AG09309 (cell line): ENCODE results near the gene MRFAP1.

Experiments used
- DNase-seq: peaks from one replicate; pipeline ENCODE4 v3.0.0-alpha.2; 2010; ENCODE audit warnings: low read depth
- H3K4me3 ChIP-seq: 2 replicates; pipeline ENCODE4 v1.5.1; 2011; ENCODE audit warnings: mild to moderate bottlenecking, low read depth, low read length, moderate library complexity; ENCODE audit not compliant: control insufficient read depth
- TF ChIP-seq, protein P1 (sequence below): IDR thresholded peaks from 2 replicates; pipeline ENCODE4 v1.5.1; 2011; ENCODE audit warnings: mild to moderate bottlenecking, low read depth, low read length, inconsistent platforms; ENCODE audit not compliant: insufficient read depth, control insufficient read depth; ENCODE audit errors: missing control alignments

MRFAP1 gene

DNA sequence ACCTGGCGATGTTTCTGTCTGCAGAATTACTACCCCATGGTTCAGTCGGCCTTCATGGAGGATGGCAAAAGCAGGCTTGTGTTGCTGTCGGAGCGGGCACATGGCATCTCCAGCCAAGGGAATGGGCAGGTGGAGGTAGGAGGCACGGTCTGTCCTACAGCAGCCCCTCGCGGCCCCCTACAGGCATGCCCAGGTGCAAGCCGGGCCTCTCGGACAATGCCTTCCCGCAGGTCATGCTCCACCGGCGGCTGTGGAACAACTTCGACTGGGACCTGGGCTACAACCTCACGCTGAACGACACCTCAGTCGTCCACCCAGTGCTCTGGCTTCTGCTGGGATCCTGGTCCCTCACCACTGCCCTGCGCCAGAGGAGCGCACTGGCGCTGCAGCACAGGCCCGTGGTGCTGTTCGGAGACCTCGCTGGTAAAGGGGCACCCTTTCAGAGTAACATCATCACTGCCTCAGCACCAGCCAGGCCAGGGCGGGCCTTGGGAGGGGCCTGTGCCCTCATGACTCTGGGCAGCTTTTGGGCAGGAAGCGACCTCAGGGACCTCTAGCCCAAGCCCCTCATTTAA is 29.5 kb upstream of the MRFAP1 start:
- TF ChIP-seq, protein P1, sequence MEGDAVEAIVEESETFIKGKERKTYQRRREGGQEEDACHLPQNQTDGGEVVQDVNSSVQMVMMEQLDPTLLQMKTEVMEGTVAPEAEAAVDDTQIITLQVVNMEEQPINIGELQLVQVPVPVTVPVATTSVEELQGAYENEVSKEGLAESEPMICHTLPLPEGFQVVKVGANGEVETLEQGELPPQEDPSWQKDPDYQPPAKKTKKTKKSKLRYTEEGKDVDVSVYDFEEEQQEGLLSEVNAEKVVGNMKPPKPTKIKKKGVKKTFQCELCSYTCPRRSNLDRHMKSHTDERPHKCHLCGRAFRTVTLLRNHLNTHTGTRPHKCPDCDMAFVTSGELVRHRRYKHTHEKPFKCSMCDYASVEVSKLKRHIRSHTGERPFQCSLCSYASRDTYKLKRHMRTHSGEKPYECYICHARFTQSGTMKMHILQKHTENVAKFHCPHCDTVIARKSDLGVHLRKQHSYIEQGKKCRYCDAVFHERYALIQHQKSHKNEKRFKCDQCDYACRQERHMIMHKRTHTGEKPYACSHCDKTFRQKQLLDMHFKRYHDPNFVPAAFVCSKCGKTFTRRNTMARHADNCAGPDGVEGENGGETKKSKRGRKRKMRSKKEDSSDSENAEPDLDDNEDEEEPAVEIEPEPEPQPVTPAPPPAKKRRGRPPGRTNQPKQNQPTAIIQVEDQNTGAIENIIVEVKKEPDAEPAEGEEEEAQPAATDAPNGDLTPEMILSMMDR, result no peak
- no peak for DNase-seq
- no peak overlapping the region for H3K4me3 ChIP-seq

DNA sequence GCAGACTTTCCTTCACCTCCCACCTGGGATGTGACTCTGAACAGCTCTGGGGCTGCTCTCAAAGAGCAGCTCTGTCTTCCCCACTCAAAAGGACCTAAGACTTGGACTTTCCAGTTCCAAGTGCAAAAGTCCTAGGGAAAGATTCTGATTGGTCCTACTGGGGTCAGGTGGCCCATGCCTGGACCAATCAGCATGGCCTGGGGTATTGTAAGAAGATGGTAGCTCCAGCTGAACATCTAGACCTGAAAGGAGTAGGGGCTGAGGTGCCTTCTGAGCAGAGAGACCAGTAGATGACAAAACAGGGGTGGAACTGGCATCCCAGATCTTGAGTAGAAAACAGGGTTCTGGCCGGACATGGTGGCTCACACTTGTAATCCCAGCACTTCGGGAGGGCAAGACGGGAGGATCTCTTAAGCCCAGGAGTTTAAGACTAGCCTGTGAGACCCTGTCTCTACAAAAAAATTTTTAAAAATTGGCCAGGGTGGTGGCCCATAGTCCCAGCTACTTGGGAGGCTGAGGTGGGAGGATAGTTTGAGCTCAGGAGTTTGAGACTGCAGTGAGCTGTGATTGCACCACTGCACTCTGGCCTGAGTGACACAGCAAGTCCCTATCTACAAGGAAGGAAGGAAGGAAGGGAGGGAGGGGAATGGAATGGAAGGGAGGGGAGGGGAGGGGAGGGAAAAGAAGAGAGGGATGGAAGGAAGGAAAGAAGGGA is 27.4 kb upstream of the MRFAP1 start:
- TF ChIP-seq, protein P1, result no peak
- DNase-seq, result no peak
- H3K4me3 ChIP-seq, result no peak overlapping the region

DNA sequence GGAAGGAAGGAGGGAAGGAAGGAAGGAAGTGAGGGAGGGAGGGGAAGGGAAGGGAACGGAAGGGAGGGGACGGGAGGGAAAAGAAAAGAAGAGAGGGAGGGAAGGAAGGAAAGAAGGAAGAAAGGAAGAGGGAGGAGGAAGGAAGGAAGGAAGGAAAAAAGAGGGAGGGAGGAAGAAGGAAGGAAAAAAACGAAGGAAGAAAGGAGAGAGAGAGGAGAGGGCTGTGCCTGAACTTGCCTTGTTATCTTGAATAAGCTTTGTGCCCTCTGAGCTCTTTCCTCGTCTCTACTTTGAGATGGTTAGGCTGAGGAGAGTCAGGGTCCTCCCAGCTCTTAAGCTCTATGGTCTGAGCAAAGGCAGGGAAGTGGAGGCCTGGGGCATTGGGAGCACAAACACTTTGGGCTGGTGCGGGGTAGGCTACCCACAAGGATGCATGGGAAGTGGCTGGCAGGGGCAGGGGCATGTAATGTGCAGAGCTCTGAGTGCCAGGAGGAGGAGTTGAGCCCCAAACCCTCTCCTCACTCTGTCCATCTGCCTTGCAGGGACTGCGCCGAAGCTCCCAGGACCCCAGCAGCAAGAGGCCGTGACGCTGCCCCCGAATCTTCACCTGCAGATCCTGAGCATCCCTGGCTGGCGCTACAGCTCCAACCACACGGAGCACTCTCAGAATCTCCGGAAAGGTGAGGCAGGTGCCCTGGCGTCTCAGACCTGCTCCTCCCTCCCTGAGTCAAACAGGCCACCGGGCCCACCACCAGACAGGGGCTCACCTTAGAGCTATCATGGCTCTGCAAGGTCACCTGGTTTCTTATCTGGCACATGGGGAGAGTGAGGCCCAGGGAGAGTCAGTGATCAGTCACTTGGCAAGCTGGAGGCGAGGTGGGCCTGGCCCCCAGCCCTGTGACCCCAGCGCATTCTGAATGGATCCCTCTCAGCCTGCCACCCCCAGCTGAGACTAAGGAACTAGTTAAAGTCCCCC is 26.5 kb upstream of the MRFAP1 start:
- TF ChIP-seq, protein P1, result no peak
- no peak overlapping the region for H3K4me3 ChIP-seq

DNA sequence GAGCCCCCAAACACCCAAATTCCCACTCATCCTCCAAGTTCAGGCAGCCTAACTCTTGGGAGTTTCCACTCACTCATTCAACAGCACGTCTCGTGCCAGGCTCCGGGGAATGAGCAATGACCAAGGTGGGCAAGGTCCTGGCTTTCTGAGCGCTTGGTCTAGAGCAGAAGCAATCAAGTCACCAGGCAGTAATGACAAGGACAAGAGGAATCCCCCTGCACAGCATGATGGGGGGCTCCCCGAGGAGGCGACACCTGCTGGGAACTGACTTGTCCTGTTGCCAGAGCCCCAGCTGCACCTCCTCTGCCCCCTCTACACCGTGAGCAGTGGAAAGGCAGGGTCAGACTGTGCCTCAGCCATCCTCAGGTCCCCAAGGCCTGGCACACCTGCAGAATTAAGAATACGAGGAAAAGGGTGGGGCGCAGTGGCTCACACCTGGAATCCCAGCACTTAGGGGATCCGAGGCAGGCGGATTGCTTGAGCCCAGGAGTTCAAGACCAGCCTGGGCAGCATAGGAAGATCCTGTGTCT is 25.7 kb upstream of the MRFAP1 start:
- DNase-seq, result no peak
- no peak overlapping the region for H3K4me3 ChIP-seq
- TF ChIP-seq, protein P1, result no peak

More for the DNA sequence above, 26.5 kb upstream of the MRFAP1 start:
- no peak for DNase-seq

DNA sequence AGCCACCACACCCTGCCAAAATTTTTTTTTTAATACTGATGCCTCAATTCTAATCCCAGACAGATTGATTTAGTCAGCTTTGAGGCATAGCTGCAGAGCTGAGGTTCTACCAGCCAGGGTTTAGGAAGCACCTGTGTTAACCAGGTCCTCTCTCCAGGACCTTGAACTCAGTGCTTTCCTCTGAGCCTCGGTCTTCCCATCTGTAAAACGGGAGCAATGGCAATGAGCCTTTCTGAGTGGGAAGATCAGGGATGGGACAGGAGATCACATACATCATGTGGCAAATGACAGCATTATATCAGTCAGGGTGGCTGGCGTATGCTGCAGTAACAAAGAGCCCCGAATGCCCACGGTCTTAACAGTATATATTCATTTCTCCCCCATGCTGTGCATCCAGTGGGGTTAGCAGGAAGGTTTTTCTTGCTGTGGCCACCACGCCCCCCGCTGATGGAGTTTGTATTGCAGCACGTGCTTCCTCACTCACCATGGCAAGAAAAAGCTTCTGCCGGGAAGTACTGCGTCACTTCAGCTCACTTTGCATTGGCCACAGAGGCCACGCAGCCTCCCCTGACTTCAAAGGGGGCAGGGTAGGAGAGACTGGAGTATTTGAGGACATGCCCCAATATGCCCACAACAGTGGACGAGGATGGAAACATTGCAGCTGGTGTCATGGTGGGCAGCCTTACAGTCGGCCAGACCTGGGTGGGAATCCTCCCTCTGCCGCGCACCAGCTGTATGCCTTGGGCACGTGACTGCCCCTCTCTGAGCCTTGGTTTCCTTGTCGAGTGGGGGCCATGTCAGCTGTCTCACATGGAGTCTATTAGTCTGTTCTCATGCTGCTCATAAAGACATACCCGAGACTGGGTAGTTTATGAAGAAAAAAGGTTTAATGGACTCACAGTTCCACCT is 24.1 kb upstream of the MRFAP1 start:
- no peak overlapping the region for H3K4me3 ChIP-seq
- no peak for DNase-seq
- TF ChIP-seq, protein P1, result no peak
